HCT116 (cell line): ENCODE measurements around the gene MAPK8IP3. TPM values are rescaled to one million over a fixed set of nuclear protein-coding genes. Genes with fewer than 3 reads are reported as not detected.

Experiments used
- ATAC-seq: fragments of 200-7000 bp; cut with Tn5 transposase; 2 replicates; pipeline ENCODE4 v1.9.1; 2020; ENCODE audit warnings: mild to moderate bottlenecking, moderate library complexity
- BruUV-seq: library from RNA; stranded (reverse); fragments of 400-500 nt; replicated peaks from 2 replicates; lab custom pipeline; 2021; lab: Mats Ljungman, UMichigan
- CTCF ChIA-PET: fragments of 300-600 bp; sonication (Branson Sonifier 250); formaldehyde crosslinking; loops from one replicate; lab custom pipeline; 2021; ENCODE audit warnings: antibody characterized with exemption; lab: Charles Lee
- POLR2A ChIA-PET: fragments of 300-600, 350-600 bp; sonication (Branson Sonifier 250); formaldehyde crosslinking; loops from one replicate; lab custom pipeline; 2021; ENCODE audit warnings: antibody characterized with exemption; lab: Charles Lee
- RAD21 ChIA-PET, 2 experiments: fragments of 300-600 bp; sonication (Branson Sonifier 250); formaldehyde crosslinking; loops; one replicate each; lab custom pipeline; 2023; ENCODE audit warnings: low total read pairs in 2 of 2; ENCODE audit not compliant: uncharacterized antibody in 2 of 2, unreplicated experiment in 2 of 2, low non-redundant PET in 1 of 2; lab: Charles Lee
- DNase-seq: peaks from one replicate; pipeline ENCODE4 v3.0.0-alpha.2; 2010; ENCODE audit warnings: low read depth, low spot score
- H2AFZ ChIP-seq: fragments of 200-600 bp; shearing (Covaris generic), sonication (generic); 2 replicates; pipeline ENCODE4 v1.6.1; 2017; ENCODE audit warnings: low read depth, mixed run types, mixed read lengths, antibody characterized with exemption, low read length; ENCODE audit not compliant: poor library complexity, severe bottlenecking
- H3K27ac ChIP-seq: 2 replicates; pipeline ENCODE4 v1.5.1; 2012; ENCODE audit warnings: low read depth, low read length
- H3K27me3 ChIP-seq: fragments of 200-600 bp; sonication (generic); 2 replicates; pipeline ENCODE4 v1.6.1; 2016; ENCODE audit warnings: mixed run types, low read length, mixed read lengths; ENCODE audit not compliant: insufficient read depth
- H3K36me3 ChIP-seq, 2 experiments: fragments of 200-500 bp in 1 of 2; fragments of 200-600 bp in 1 of 2; sonication (Bioruptor generic) in 1 of 2; sonication (generic) in 1 of 2; 2 replicates each; pipeline versions ENCODE4 v1.5.1 to v1.6.1; 2014 to 2016; ENCODE audit warnings: low read length in 2 of 2, inconsistent platforms in 1 of 2, mixed read lengths in 1 of 2, mixed run types in 1 of 2; ENCODE audit not compliant: insufficient read depth in 2 of 2, control insufficient read depth in 1 of 2
- H3K4me1 ChIP-seq, 2 experiments: fragments of 200-600 bp in 1 of 2; sonication (generic) in 1 of 2; 2 replicates each; pipeline versions ENCODE4 v1.5.1 to v1.6.1; 2012 to 2017; ENCODE audit warnings: low read length in 2 of 2, inconsistent platforms in 1 of 2, mild to moderate bottlenecking in 1 of 2, mixed read lengths in 1 of 2, mixed run types in 1 of 2, moderate library complexity in 1 of 2; ENCODE audit not compliant: insufficient read depth in 2 of 2, control insufficient read depth in 1 of 2
- H3K4me2 ChIP-seq: fragments of 200-600 bp; sonication (generic); 2 replicates; pipeline ENCODE4 v1.6.1; 2017; ENCODE audit warnings: mixed run types, low read length, mixed read lengths
- H3K4me3 ChIP-seq, 2 experiments: fragments of 200-600 bp in 1 of 2; sonication (generic) in 1 of 2; replicated peaks in 1 of 2; 2 replicates each; pipeline ENCODE4 v1.5.1; 2011 to 2016; ENCODE audit warnings: low read length in 2 of 2, control low read depth in 1 of 2, low read depth in 1 of 2, mild to moderate bottlenecking in 1 of 2, mixed read lengths in 1 of 2, mixed run types in 1 of 2
- H3K79me2 ChIP-seq: fragments of 200-600 bp; sonication (generic); 2 replicates; pipeline ENCODE4 v1.6.1; 2017; ENCODE audit warnings: mild to moderate bottlenecking, mixed run types, low read length, moderate library complexity, mixed read lengths; ENCODE audit not compliant: insufficient read depth
- H3K9ac ChIP-seq: fragments of 200-600 bp; sonication (generic); 2 replicates; pipeline ENCODE4 v1.6.1; 2016; ENCODE audit warnings: low read length, mixed read lengths
- H3K9me2 ChIP-seq: fragments of 200-600 bp; sonication (generic), shearing (Covaris generic); 2 replicates; pipeline ENCODE4 v1.6.1; 2017; ENCODE audit warnings: mixed run types, mild to moderate bottlenecking, moderate library complexity; ENCODE audit not compliant: insufficient read depth
- H3K9me3 ChIP-seq, 2 experiments: fragments of 200-500 bp in 1 of 2; fragments of 200-600 bp in 1 of 2; sonication (Bioruptor generic) in 1 of 2; sonication (generic) in 1 of 2; 2 replicates each; pipeline ENCODE4 v1.6.1; 2014 to 2017; ENCODE audit warnings: low read length in 2 of 2, mixed read lengths in 2 of 2, inconsistent platforms in 1 of 2, low read depth in 1 of 2, mild to moderate bottlenecking in 1 of 2, mixed run types in 1 of 2, moderate library complexity in 1 of 2; ENCODE audit not compliant: control insufficient read depth in 1 of 2, insufficient read depth in 1 of 2
- H4K20me1 ChIP-seq: fragments of 200-600 bp; sonication (generic), shearing (Covaris generic); 2 replicates; pipeline ENCODE4 v1.6.1; 2017; ENCODE audit warnings: mixed run types, mild to moderate bottlenecking, moderate library complexity; ENCODE audit not compliant: insufficient read depth
- CTCF ChIP-seq, 3 experiments: fragments of 200-600 bp in 1 of 3; sonication (generic) in 1 of 3; IDR thresholded peaks in 2 of 3; conservative IDR thresholded peaks in 1 of 3; 2 replicates each; pipeline ENCODE4 v1.5.1; 2012 to 2017; ENCODE audit warnings: low read depth in 2 of 3, low read length in 2 of 3, antibody characterized with exemption in 1 of 3, borderline replicate concordance in 1 of 3, control low read depth in 1 of 3, mild to moderate bottlenecking in 1 of 3, mixed read lengths in 1 of 3, mixed run types in 1 of 3, moderate library complexity in 1 of 3; ENCODE audit not compliant: insufficient read depth in 1 of 3
- FOSL1 ChIP-seq: IDR thresholded peaks from 2 replicates; pipeline ENCODE4 v1.6.1; 2012; ENCODE audit warnings: low read depth
- intact Hi-C: fragments of 100-400 bp; cut with micrococcal nuclease; formaldehyde crosslinking; loops from 2 replicates; pipeline ENCODE4 v1.10.0; 2022
- total RNA-seq: library from RNA; stranded (reverse); gene quantifications from one replicate; pipeline ENCODE4 v1.2.1, GENCODE V29; 2021; ENCODE audit not compliant: unreplicated experiment
- TF ChIP-seq, protein P1 (sequence below): IDR thresholded peaks from 2 replicates; pipeline ENCODE4 v1.6.1; 2011; ENCODE audit warnings: mild to moderate bottlenecking, low read length, moderate library complexity; ENCODE audit not compliant: insufficient replicate concordance; ENCODE audit errors: extremely low read depth

Gene MAPK8IP3
- total RNA-seq, 1 experiment from 2014 or later = 75.3 TPM

- H3K27me3 ChIP-seq = no peaks in the 10 kb centered on the region
- no peaks in the 10 kb centered on the region for H3K9me3 ChIP-seq
- CTCF ChIA-PET = no interaction called here
- DNase-seq = no peak
- no peaks in the 10 kb centered on the region for H3K79me2 ChIP-seq
- H3K4me2 ChIP-seq = no peak overlapping the region
- H4K20me1 ChIP-seq = no peaks in the 10 kb centered on the region
- H2AFZ ChIP-seq = no peak overlapping the region
- H3K27ac ChIP-seq = no peak overlapping the region
- RAD21 ChIA-PET = no interaction called here
- BruUV-seq = no TSS peak
- no peaks in the 10 kb centered on the region for H3K4me1 ChIP-seq
- POLR2A ChIA-PET = no interaction called here
- no peak for ATAC-seq
- no peak overlapping the region for H3K4me3 ChIP-seq
- no peak overlapping the region for H3K9ac ChIP-seq
- TF ChIP-seq, protein P1, sequence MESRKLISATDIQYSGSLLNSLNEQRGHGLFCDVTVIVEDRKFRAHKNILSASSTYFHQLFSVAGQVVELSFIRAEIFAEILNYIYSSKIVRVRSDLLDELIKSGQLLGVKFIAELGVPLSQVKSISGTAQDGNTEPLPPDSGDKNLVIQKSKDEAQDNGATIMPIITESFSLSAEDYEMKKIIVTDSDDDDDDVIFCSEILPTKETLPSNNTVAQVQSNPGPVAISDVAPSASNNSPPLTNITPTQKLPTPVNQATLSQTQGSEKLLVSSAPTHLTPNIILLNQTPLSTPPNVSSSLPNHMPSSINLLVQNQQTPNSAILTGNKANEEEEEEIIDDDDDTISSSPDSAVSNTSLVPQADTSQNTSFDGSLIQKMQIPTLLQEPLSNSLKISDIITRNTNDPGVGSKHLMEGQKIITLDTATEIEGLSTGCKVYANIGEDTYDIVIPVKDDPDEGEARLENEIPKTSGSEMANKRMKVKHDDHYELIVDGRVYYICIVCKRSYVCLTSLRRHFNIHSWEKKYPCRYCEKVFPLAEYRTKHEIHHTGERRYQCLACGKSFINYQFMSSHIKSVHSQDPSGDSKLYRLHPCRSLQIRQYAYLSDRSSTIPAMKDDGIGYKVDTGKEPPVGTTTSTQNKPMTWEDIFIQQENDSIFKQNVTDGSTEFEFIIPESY = no peak
- TF ChIP-seq FOSL1 = no peak
- no peak for TF ChIP-seq CTCF (IDR thresholded peaks at IDR 0.05 in 2 of 3, conservative IDR thresholded peaks at IDR 0.05 in 1 of 3; ENCODE audit: borderline replicate concordance in 1 of 3, insufficient read depth in 1 of 3, low read depth in 2 of 3, low read length in 2 of 3)
- no peaks in the 10 kb centered on the region for H3K9me2 ChIP-seq
- intact Hi-C loops = no loop called here
- 0 out of 4 replicates have a peak, but pooled peaks cover 2 to 5% of the 10 kb centered on the region in 2 experiments for H3K36me3 ChIP-seq
Measured at GRCh38 chr16:1818873-1819525, 113.0 kb downstream of the MAPK8IP3 start.
